Measurements from ENCODE around the gene HADHA. TPM values are rescaled to one million over a fixed set of nuclear protein-coding genes. Genes with fewer than 3 reads are reported as not detected.

HADHA gene
- total RNA-seq, 1 donor from 2014 or later: 130 TPM

DNA sequence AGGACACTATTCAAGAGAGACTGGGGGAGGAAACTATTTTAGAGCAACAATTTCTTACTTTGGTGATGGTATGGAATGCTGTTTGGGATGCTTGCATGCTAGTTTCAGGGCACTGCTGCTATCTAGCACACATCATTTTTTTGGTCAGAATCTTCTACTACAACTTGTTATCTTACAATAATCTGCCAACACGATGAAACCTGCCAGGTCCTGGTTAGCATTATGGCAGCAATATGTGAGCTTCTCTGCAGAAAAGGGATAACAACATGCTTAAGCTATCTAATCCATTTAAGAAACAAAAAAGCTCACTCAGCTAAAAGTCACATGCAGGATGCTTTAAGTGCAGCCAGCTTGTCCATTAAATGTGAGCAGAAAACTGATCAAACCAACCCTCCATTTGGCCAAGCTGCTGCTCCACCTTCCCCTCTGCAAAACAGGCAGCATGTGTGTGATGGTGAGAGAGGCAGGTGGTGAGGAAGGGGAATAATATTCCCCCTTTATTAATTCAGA lies 41.4 kb downstream of the HADHA start:
- peaks cover 98% of the 10 kb centered on the region for H3K36me3 ChIP-seq
- H3K27me3 ChIP-seq (ENCODE audit: low read depth): no peaks in the 10 kb centered on the region
- no peaks in the 10 kb centered on the region for H3K4me1 ChIP-seq
- H3K27ac ChIP-seq: no peak overlapping the region
- DNase-seq: no peak
- intact Hi-C loops (cut with DNase I): no loop called here
- H3K4me3 ChIP-seq: no peak overlapping the region
- no peak for ATAC-seq
- TF ChIP-seq, protein P1, sequence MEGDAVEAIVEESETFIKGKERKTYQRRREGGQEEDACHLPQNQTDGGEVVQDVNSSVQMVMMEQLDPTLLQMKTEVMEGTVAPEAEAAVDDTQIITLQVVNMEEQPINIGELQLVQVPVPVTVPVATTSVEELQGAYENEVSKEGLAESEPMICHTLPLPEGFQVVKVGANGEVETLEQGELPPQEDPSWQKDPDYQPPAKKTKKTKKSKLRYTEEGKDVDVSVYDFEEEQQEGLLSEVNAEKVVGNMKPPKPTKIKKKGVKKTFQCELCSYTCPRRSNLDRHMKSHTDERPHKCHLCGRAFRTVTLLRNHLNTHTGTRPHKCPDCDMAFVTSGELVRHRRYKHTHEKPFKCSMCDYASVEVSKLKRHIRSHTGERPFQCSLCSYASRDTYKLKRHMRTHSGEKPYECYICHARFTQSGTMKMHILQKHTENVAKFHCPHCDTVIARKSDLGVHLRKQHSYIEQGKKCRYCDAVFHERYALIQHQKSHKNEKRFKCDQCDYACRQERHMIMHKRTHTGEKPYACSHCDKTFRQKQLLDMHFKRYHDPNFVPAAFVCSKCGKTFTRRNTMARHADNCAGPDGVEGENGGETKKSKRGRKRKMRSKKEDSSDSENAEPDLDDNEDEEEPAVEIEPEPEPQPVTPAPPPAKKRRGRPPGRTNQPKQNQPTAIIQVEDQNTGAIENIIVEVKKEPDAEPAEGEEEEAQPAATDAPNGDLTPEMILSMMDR (IDR thresholded peaks at IDR 0.05): no peak
- H3K9me3 ChIP-seq: no peaks in the 10 kb centered on the region

GRCh38 chr2:26197516-26197915 lies 46.9 kb downstream of the HADHA start:
- H3K27ac ChIP-seq: no peak overlapping the region
- TF ChIP-seq, protein P1 (IDR thresholded peaks at IDR 0.05): no peak
- H3K4me1 ChIP-seq: no peaks in the 10 kb centered on the region
- intact Hi-C loops (cut with DNase I): no loop called here
- ATAC-seq: no peak
- DNase-seq: no peak
- H3K27me3 ChIP-seq (ENCODE audit: low read depth): no peaks in the 10 kb centered on the region
- no peak overlapping the region for H3K4me3 ChIP-seq
- H3K36me3 ChIP-seq: peaks cover 99% of the 10 kb centered on the region
- H3K9me3 ChIP-seq: no peaks in the 10 kb centered on the region

- Histone ChIP-seq H3K4me3 (no peak overlapping the region), H3K27me3 (ENCODE audit: low read depth) (no peaks in the 10 kb centered on the region)
- peak in 1 of 2 donors; percentile 47 for ATAC-seq
These were observed 47.6 kb downstream of the HADHA start for GRCh38 chr2:26196683-26197418.

GRCh38 chr2:26195040-26195984 lies 49.1 kb downstream of the HADHA start:
- DNase-seq: no peak
- peaks cover 99% of the 10 kb centered on the region for H3K36me3 ChIP-seq
- no peak for ATAC-seq

More at GRCh38 chr2:26196683-26197418, 47.6 kb downstream of the HADHA start:
- Histone ChIP-seq H3K36me3 (peaks cover 99% of the 10 kb centered on the region), H3K27ac (no peak overlapping the region), H3K4me1 (no peaks in the 10 kb centered on the region), H3K9me3 (no peaks in the 10 kb centered on the region)
- TF ChIP-seq, protein P1 (IDR thresholded peaks at IDR 0.05): no peak
- intact Hi-C loops (cut with DNase I): no loop called here
- DNase-seq: no peak

More at GRCh38 chr2:26195040-26195984, 49.1 kb downstream of the HADHA start:
- TF ChIP-seq, protein P1 (IDR thresholded peaks at IDR 0.05): no peak
- H3K4me1 ChIP-seq: no peaks in the 10 kb centered on the region
- no peaks in the 10 kb centered on the region for H3K9me3 ChIP-seq
- H3K27me3 ChIP-seq (ENCODE audit: low read depth): no peaks in the 10 kb centered on the region
- no peak overlapping the region for H3K27ac ChIP-seq
- intact Hi-C loops (cut with DNase I): no loop called here
- H3K4me3 ChIP-seq: no peak overlapping the region

Measured in lower lobe of right lung (tissue), 2 donors.